ENCODE results near the gene NME8. TPM values are rescaled to one million over a fixed set of nuclear protein-coding genes. Genes with fewer than 3 reads are reported as not detected.

Gene NME8
- polyA plus RNA-seq, 2 of the 4 experiments (the other 2 are of a cell fraction), result not detected

GRCh38 chr7:37893359-37893758, 45.0 kb downstream of the NME8 start:
- POLR2A ChIA-PET, result no interaction called here
- TF ChIP-seq ZFP36 (IDR thresholded peaks at IDR 0.05; ENCODE audit: borderline replicate concordance, partially characterized antibody), result no peak
- no peak for TF ChIP-seq JUNB (IDR thresholded peaks at IDR 0.05)
- no peak for TF ChIP-seq POLR2AphosphoS2 (conservative IDR thresholded peaks at IDR 0.05; ENCODE audit: low read length)
- no peak for TF ChIP-seq RAD21 (conservative IDR thresholded peaks at IDR 0.05 in 1 of 2, IDR thresholded peaks at IDR 0.05 in 1 of 2)
- no peak for TF ChIP-seq KDM1A (IDR thresholded peaks at IDR 0.05; ENCODE audit: low read depth)
- no peak for TF ChIP-seq HOXA7 (CRISPR knock-in tag; IDR thresholded peaks at IDR 0.05)
- no peak for TF ChIP-seq CBX2 (IDR thresholded peaks at IDR 0.05; ENCODE audit: borderline replicate concordance, low read depth)
- no peak for TF ChIP-seq MAX (IDR thresholded peaks at IDR 0.05)
- no peak for TF ChIP-seq CTCF (IDR thresholded peaks at IDR 0.05)
- TF ChIP-seq POLR2A (IDR thresholded peaks at IDR 0.05; ENCODE audit: low read length), result no peak
- no peak for TF ChIP-seq ELK1 (IDR thresholded peaks at IDR 0.05; ENCODE audit: low read depth, low read length)
- TF ChIP-seq USF2 (IDR thresholded peaks at IDR 0.05), result no peak
- no peak for TF ChIP-seq SREBF2 (IDR thresholded peaks at IDR 0.05)
- TF ChIP-seq TFCP2L1 (CRISPR knock-in tag; IDR thresholded peaks at IDR 0.05), result no peak
- TF ChIP-seq EHF (CRISPR knock-in tag; IDR thresholded peaks at IDR 0.05), result no peak
- no peak for TF ChIP-seq KDM5A (IDR thresholded peaks at IDR 0.05)
- Histone ChIP-seq H3K4me1 (peaks cover 8% of the 10 kb centered on the region; the same call in 1 of the 3 replicates), H3K4me3 (no peak overlapping the region), H3K9me3 (no peaks in the 10 kb centered on the region), H3K4me2 (no peak overlapping the region), H3K27ac (no peak overlapping the region)
- ATAC-seq (peak; percentile 51 to 56; a peak in 4 of 6 replicates), FAIRE-seq (no peak), DNase-seq (ENCODE audit: low read depth in 1 of 2, low spot score in 1 of 2) (no peak)
- CTCF ChIA-PET, result interaction anchor here (1.5 kb wide), 1 partner anchor 475 kb away, joined by 4 read pairs; no protein-coding TSS in a partner anchor

- ATAC-seq (no peak), DNase-seq (ENCODE audit: low read depth in 1 of 2, low spot score in 1 of 2) (no peak), FAIRE-seq (peak; percentile 23)
- Histone ChIP-seq H3K27ac (no peak overlapping the region), H3K9me3 (no peaks in the 10 kb centered on the region), H3K4me2 (no peak overlapping the region), H3K4me3 (no peak overlapping the region), H3K4me1 (peaks cover 13% of the 10 kb centered on the region)
- ChIA-PET CTCF (interaction anchor here (1.3 to 1.8 kb wide), 2 partner anchors 22 to 339 kb away, joined by 3 to 6 read pairs; partner anchors contain the start of gene SFRP4), POLR2A (no interaction called here)
- TF ChIP-seq NPAS2 (CRISPR knock-in tag; IDR thresholded peaks at IDR 0.05; ENCODE audit: borderline replicate concordance) (no peak), PBX3 (IDR thresholded peaks at IDR 0.05) (no peak), MAZ (IDR thresholded peaks at IDR 0.05; ENCODE audit: borderline replicate concordance, low read depth, low read length) (no peak)
- 90% methylated on average over 3 of the region's 3 CpGs for WGBS (ENCODE audit: missing lambda C conversion rate)
Observed at GRCh38 chr7:37894671-37895070, 46.3 kb downstream of the NME8 start.
